DMS 273 treated with DMSO at 0.1 percent for 48 hours (cell line): Measurements from ENCODE around the gene SPDYC.
A peak's percentile ranks its signal among the peaks of the same experiment; 100 is the strongest.
"Not testable (repeated sequence)": the region's sequence is repeated elsewhere in the genome, so short reads cannot be mapped to it uniquely, and the experiment has no call there.

ENCODE experiments used
- DNase-seq: peaks from one replicate; lab custom pipeline; 2025; lab: John Stamatoyannopoulos, UW

The SPDYC gene

GRCh38 chr11:65134240-65134951 is 35.6 kb upstream of the SPDYC start, which contains the start of gene SYVN1:
Gene SYVN1 (minus strand): TSS chr11:65134519. CDS start chr11:65133601, 918 bp downstream.
- peak; percentile 63 for DNase-seq

GRCh38 chr11:65134952-65135632 is 34.9 kb upstream of the SPDYC start:
- peak; percentile 92 for DNase-seq

- no peak for DNase-seq
These were observed 34.3 kb upstream of the SPDYC start for GRCh38 chr11:65135633-65136145.

- no peak for DNase-seq
These were observed 33.4 kb upstream of the SPDYC start for GRCh38 chr11:65136515-65137096.

GRCh38 chr11:65141896-65142494 is 28.0 kb upstream of the SPDYC start:
- no peak for DNase-seq

GRCh38 chr11:65147352-65148075 is 22.5 kb upstream of the SPDYC start:
- no peak for DNase-seq

GRCh38 chr11:65148657-65149056 is 21.4 kb upstream of the SPDYC start:
- DNase-seq, result no peak

- DNase-seq, result not testable (repeated sequence)
These were observed 19.9 kb upstream of the SPDYC start for GRCh38 chr11:65150131-65150508.

GRCh38 chr11:65150509-65151299 is 19.3 kb upstream of the SPDYC start:
- DNase-seq, result no peak

GRCh38 chr11:65151331-65151899 is 18.6 kb upstream of the SPDYC start:
- no peak for DNase-seq

GRCh38 chr11:65152122-65152521 is 17.9 kb upstream of the SPDYC start:
- no peak for DNase-seq

GRCh38 chr11:65156256-65156655 is 13.8 kb upstream of the SPDYC start:
- DNase-seq, result no peak

- DNase-seq, result no peak
These were observed 13.1 kb upstream of the SPDYC start for GRCh38 chr11:65156926-65157325.

- DNase-seq, result no peak
These were observed 12.7 kb upstream of the SPDYC start for GRCh38 chr11:65157336-65157735.

- DNase-seq, result no peak
These were observed 11.0 kb upstream of the SPDYC start for GRCh38 chr11:65159012-65159411.

- no peak for DNase-seq
These were observed 9.4 kb upstream of the SPDYC start for GRCh38 chr11:65160643-65161042.

- no peak for DNase-seq
These were observed 6.3 kb upstream of the SPDYC start for GRCh38 chr11:65163684-65164083.

GRCh38 chr11:65165410-65166317 is 4.4 kb upstream of the SPDYC start:
- no peak for DNase-seq

- no peak for DNase-seq
These were observed 3.1 kb upstream of the SPDYC start for GRCh38 chr11:65166893-65167292.

- no peak for DNase-seq
These were observed 2.4 kb upstream of the SPDYC start for GRCh38 chr11:65167656-65168055.
